Activated CD8-positive, alpha-beta memory T cell treated with anti-CD3 and anti-CD28 coated beads for 48 hours (primary cell): Measurements from ENCODE around the gene PLEKHM2.
"Not testable (repeated sequence)": the region's sequence is repeated elsewhere in the genome, so short reads cannot be mapped to it uniquely, and the experiment has no call there.

Experiments used
- DNase-seq, 3 experiments: peaks; one replicate each; pipeline ENCODE4 v3.0.0-alpha.2; 2020; ENCODE audit warnings: low read depth in 2 of 3, low spot score in 2 of 3

PLEKHM2 gene

GRCh38 chr1:15684042-15684461 is at the start of gene PLEKHM2:
Gene PLEKHM2, plus strand, starts transcription at chr1:15684320. Its CDS starts 239 bp downstream, at chr1:15684559.
- no peak for DNase-seq

- DNase-seq = no peak
Measured at GRCh38 chr1:15636436-15636835, 47.7 kb upstream of the PLEKHM2 start.

- DNase-seq = no peak
Measured at GRCh38 chr1:15637826-15638225, 46.3 kb upstream of the PLEKHM2 start.

GRCh38 chr1:15639262-15639661 is 44.9 kb upstream of the PLEKHM2 start:
- DNase-seq = no peak

- no peak for DNase-seq
Measured at GRCh38 chr1:15639931-15640330, 44.2 kb upstream of the PLEKHM2 start.

- no peak for DNase-seq
Measured at GRCh38 chr1:15640667-15641066, 43.5 kb upstream of the PLEKHM2 start.

GRCh38 chr1:15649937-15650336 is 34.2 kb upstream of the PLEKHM2 start:
- no peak for DNase-seq

GRCh38 chr1:15650433-15650832 is 33.7 kb upstream of the PLEKHM2 start:
- DNase-seq = no peak

GRCh38 chr1:15652130-15652529 is 32.0 kb upstream of the PLEKHM2 start:
- DNase-seq = not testable (repeated sequence)

GRCh38 chr1:15654091-15654690 is 29.9 kb upstream of the PLEKHM2 start:
- DNase-seq = no peak

GRCh38 chr1:15656464-15656863 is 27.7 kb upstream of the PLEKHM2 start:
- no peak for DNase-seq

GRCh38 chr1:15657021-15657420 is 27.1 kb upstream of the PLEKHM2 start:
- DNase-seq = no peak

- DNase-seq = no peak
Measured at GRCh38 chr1:15660151-15660550, 24.0 kb upstream of the PLEKHM2 start.

- DNase-seq = no peak
Measured at GRCh38 chr1:15662477-15662876, 21.6 kb upstream of the PLEKHM2 start.

- no peak for DNase-seq
Measured at GRCh38 chr1:15663925-15664324, 20.2 kb upstream of the PLEKHM2 start.

- DNase-seq = no peak
Measured at GRCh38 chr1:15667362-15667761, 16.8 kb upstream of the PLEKHM2 start.

- no peak for DNase-seq
Measured at GRCh38 chr1:15668089-15668754, 15.9 kb upstream of the PLEKHM2 start.

GRCh38 chr1:15669074-15669473 is 15.0 kb upstream of the PLEKHM2 start:
- DNase-seq = no peak

- DNase-seq = no peak
Measured at GRCh38 chr1:15669864-15670263, 14.3 kb upstream of the PLEKHM2 start.

GRCh38 chr1:15671430-15671829 is 12.7 kb upstream of the PLEKHM2 start:
- no peak for DNase-seq

- DNase-seq = no peak
Measured at GRCh38 chr1:15674386-15675159, 9.5 kb upstream of the PLEKHM2 start.

- no peak for DNase-seq
Measured at GRCh38 chr1:15676010-15676409, 8.1 kb upstream of the PLEKHM2 start.
